Glutamatergic neuron (in vitro differentiated cells): ENCODE data around the gene ACAD11. TPM values are rescaled to one million over a fixed set of nuclear protein-coding genes. Genes with fewer than 3 reads are reported as not detected.

ENCODE experiments used
- DNase-seq: peaks from one replicate; pipeline ENCODE4 v3.0.0; 2022
- H3K27ac Mint-ChIP-seq: one replicate; pipeline ENCODE4 v1.8.0; 2020; ENCODE audit warnings: mild to moderate bottlenecking, mixed read lengths, inconsistent platforms; ENCODE audit not compliant: unreplicated experiment
- H3K27me3 Mint-ChIP-seq: one replicate; pipeline ENCODE4 v1.8.0; 2020; ENCODE audit warnings: mild to moderate bottlenecking, moderate library complexity, mixed read lengths, inconsistent platforms; ENCODE audit not compliant: unreplicated experiment
- H3K36me3 Mint-ChIP-seq: one replicate; pipeline ENCODE4 v1.8.0; 2020; ENCODE audit warnings: mild to moderate bottlenecking, mixed read lengths, inconsistent platforms; ENCODE audit not compliant: unreplicated experiment
- H3K4me1 Mint-ChIP-seq: one replicate; pipeline ENCODE4 v1.8.0; 2020; ENCODE audit warnings: mild to moderate bottlenecking, low read depth, mixed read lengths, inconsistent platforms; ENCODE audit not compliant: unreplicated experiment
- H3K4me3 Mint-ChIP-seq: one replicate; pipeline ENCODE4 v1.8.0; 2020; ENCODE audit warnings: mild to moderate bottlenecking, mixed read lengths, inconsistent platforms; ENCODE audit not compliant: unreplicated experiment
- H3K9me3 Mint-ChIP-seq: one replicate; pipeline ENCODE4 v1.8.0; 2020; ENCODE audit warnings: mild to moderate bottlenecking, moderate library complexity, mixed read lengths, inconsistent platforms; ENCODE audit not compliant: unreplicated experiment
- CTCF ChIP-seq: fragments of 200-600 bp; sonication (generic); IDR thresholded peaks from one replicate; pipeline ENCODE4 v1.5.0; 2021; ENCODE audit not compliant: partially characterized antibody, unreplicated experiment
- total RNA-seq: library from RNA; stranded (reverse); fragmentation: NEBNext Ultra II Directional; extraction: Animal tissue kit (Norgen Biotek cat#: 25700); gene quantifications from one replicate; pipeline ENCODE4 v1.2.1, GENCODE V29; 2021; ENCODE audit not compliant: unreplicated experiment

The ACAD11 gene
- total RNA-seq, 1 donor from 2014 or later, result 9.4 TPM

GRCh38 chr3:132630612-132631011, 29.0 kb downstream of the ACAD11 start:
- no peaks in the 10 kb centered on the region for H3K4me1 Mint-ChIP-seq
- no peaks in the 10 kb centered on the region for H3K27me3 Mint-ChIP-seq
- no peak overlapping the region for H3K4me3 Mint-ChIP-seq
- no peak overlapping the region for H3K27ac Mint-ChIP-seq
- no peak for TF ChIP-seq CTCF
- no peaks in the 10 kb centered on the region for H3K36me3 Mint-ChIP-seq
- DNase-seq, result no peak
- no peaks in the 10 kb centered on the region for H3K9me3 Mint-ChIP-seq

GRCh38 chr3:132629928-132630327, 29.7 kb downstream of the ACAD11 start:
- no peaks in the 10 kb centered on the region for H3K36me3 Mint-ChIP-seq
- H3K27me3 Mint-ChIP-seq, result no peaks in the 10 kb centered on the region
- no peak for DNase-seq
- H3K4me3 Mint-ChIP-seq, result no peak overlapping the region
- no peak for TF ChIP-seq CTCF
- no peaks in the 10 kb centered on the region for H3K4me1 Mint-ChIP-seq
- no peak overlapping the region for H3K27ac Mint-ChIP-seq
- peaks cover 1% of the 10 kb centered on the region for H3K9me3 Mint-ChIP-seq

DNA sequence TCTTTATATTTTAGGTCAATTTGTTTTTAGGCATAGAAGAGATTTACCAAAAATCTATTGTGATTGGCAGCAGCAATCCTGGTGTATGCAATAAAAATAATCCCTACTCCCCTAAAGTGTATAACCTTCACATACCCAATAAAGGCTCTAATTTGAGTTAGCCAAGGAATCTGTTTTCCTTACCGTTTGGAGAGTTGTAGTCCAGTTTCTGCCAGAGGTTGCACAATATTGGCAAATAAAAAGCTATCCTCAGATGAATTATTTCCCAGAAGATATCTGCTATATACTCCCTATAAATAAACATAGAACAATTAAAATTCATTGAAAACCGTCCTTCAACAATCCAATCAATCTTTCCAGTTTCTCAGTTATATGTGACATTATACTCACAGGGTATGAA, 31.5 kb downstream of the ACAD11 start:
- no peak for TF ChIP-seq CTCF
- peaks cover 1% of the 10 kb centered on the region for H3K9me3 Mint-ChIP-seq
- no peak overlapping the region for H3K4me3 Mint-ChIP-seq
- no peaks in the 10 kb centered on the region for H3K27me3 Mint-ChIP-seq
- H3K4me1 Mint-ChIP-seq, result no peaks in the 10 kb centered on the region
- H3K27ac Mint-ChIP-seq, result no peak overlapping the region
- no peak for DNase-seq
- H3K36me3 Mint-ChIP-seq, result no peaks in the 10 kb centered on the region

GRCh38 chr3:132626955-132627354, 32.7 kb downstream of the ACAD11 start:
- DNase-seq, result peak; percentile 20
- Mint-ChIP-seq H3K36me3 (no peaks in the 10 kb centered on the region), H3K27ac (no peak overlapping the region), H3K4me1 (no peaks in the 10 kb centered on the region), H3K27me3 (no peaks in the 10 kb centered on the region), H3K9me3 (peaks cover 1% of the 10 kb centered on the region), H3K4me3 (no peak overlapping the region)
- TF ChIP-seq CTCF, result no peak

DNA sequence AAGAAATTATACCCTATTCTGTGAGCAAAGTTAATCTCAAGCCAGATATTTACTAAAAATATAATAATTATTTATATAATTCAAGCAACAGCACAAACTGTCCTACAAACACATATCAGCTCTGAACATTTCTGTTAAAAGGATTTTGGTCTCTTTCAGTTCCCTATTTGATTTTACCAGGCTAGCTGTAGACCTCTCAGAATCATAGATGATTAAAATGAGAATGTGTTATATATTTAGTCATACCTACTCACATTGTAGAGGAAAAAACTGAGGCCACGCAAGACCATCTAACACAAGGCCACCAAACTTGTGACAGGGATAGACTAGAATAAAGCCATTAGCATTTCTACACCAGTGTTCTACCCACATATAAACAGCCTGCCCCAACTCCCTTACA, 34.0 kb downstream of the ACAD11 start:
- H3K9me3 Mint-ChIP-seq, result peaks cover 1% of the 10 kb centered on the region
- H3K27me3 Mint-ChIP-seq, result no peaks in the 10 kb centered on the region
- no peak for TF ChIP-seq CTCF
- H3K4me3 Mint-ChIP-seq, result no peak overlapping the region
- no peak overlapping the region for H3K27ac Mint-ChIP-seq
- H3K36me3 Mint-ChIP-seq, result no peaks in the 10 kb centered on the region
- H3K4me1 Mint-ChIP-seq, result no peaks in the 10 kb centered on the region
- no peak for DNase-seq
